Endothelial cell of umbilical vein (primary cell): ENCODE data around the gene RAB39B.

Experiments
- MYC ChIP-seq: IDR thresholded peaks from one replicate; pipeline ENCODE4 v1.6.1; 2011; ENCODE audit warnings: mild to moderate bottlenecking, low read depth, low read length
- POLR2A ChIP-seq: IDR thresholded peaks from 2 replicates; pipeline ENCODE4 v1.6.1; 2012; ENCODE audit warnings: low read depth, mild to moderate bottlenecking, control low read depth, low read length
- POLR2AphosphoS5 ChIP-seq: IDR thresholded peaks from 2 replicates; pipeline ENCODE4 v1.6.1; 2012; ENCODE audit warnings: low read depth, mild to moderate bottlenecking, control low read depth, low read length, moderate library complexity; ENCODE audit not compliant: insufficient read depth
- TF ChIP-seq, protein P1 (sequence below), 2 donors: IDR thresholded peaks; 1 replicate in 1 of 2; 2 replicates in 1 of 2; pipeline ENCODE4 v1.5.1; 2011; ENCODE audit warnings: low read length in 2 of 2, mild to moderate bottlenecking in 2 of 2, moderate library complexity in 2 of 2, control low read depth in 1 of 2, inconsistent platforms in 1 of 2, low read depth in 1 of 2; ENCODE audit not compliant: insufficient read depth in 1 of 2; ENCODE audit errors: extremely low read depth in 1 of 2

GRCh38 chrX:155215443-155216178 lies 48.7 kb downstream of the RAB39B start:
- TF ChIP-seq POLR2A = no peak
- TF ChIP-seq, protein P1, sequence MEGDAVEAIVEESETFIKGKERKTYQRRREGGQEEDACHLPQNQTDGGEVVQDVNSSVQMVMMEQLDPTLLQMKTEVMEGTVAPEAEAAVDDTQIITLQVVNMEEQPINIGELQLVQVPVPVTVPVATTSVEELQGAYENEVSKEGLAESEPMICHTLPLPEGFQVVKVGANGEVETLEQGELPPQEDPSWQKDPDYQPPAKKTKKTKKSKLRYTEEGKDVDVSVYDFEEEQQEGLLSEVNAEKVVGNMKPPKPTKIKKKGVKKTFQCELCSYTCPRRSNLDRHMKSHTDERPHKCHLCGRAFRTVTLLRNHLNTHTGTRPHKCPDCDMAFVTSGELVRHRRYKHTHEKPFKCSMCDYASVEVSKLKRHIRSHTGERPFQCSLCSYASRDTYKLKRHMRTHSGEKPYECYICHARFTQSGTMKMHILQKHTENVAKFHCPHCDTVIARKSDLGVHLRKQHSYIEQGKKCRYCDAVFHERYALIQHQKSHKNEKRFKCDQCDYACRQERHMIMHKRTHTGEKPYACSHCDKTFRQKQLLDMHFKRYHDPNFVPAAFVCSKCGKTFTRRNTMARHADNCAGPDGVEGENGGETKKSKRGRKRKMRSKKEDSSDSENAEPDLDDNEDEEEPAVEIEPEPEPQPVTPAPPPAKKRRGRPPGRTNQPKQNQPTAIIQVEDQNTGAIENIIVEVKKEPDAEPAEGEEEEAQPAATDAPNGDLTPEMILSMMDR (IDR thresholded peaks at IDR 0.05; ENCODE audit: extremely low read depth in 1 of 2, insufficient read depth in 1 of 2, low read depth in 1 of 2, low read length in 2 of 2) = no peak
- no peak for TF ChIP-seq POLR2AphosphoS5
- TF ChIP-seq MYC = no peak
